Mesenchymal stem cell (in vitro differentiated cells and primary cell): Measurements from ENCODE around the gene RNF7.
A peak's percentile ranks its signal among the peaks of the same experiment; 100 is the strongest.

Source experiments
- DNase-seq: peaks from one replicate; pipeline ENCODE4 v3.0.0-alpha.2; 2013
- H2AFZ ChIP-seq: one replicate; pipeline ENCODE4 v1.6.1; 2013; ENCODE audit warnings: low read depth, mild to moderate bottlenecking, control low read depth, inconsistent platforms, low read length, moderate library complexity
- H2AK5ac ChIP-seq: 2 replicates; pipeline ENCODE4 v1.6.1; 2013; ENCODE audit warnings: low read length, moderate library complexity, mild to moderate bottlenecking, inconsistent platforms; ENCODE audit not compliant: severe bottlenecking
- H2BK120ac ChIP-seq: one replicate; pipeline ENCODE4 v1.6.1; 2013; ENCODE audit warnings: low read depth, mild to moderate bottlenecking, inconsistent platforms, low read length, moderate library complexity
- H2BK12ac ChIP-seq, 2 experiments: one replicate each; pipeline ENCODE4 v1.6.1; 2013; ENCODE audit warnings: inconsistent platforms in 2 of 2, low read length in 2 of 2, mild to moderate bottlenecking in 2 of 2, moderate library complexity in 2 of 2, control low read depth in 1 of 2
- H2BK15ac ChIP-seq: one replicate; pipeline ENCODE4 v1.6.1; 2013; ENCODE audit warnings: mild to moderate bottlenecking, low read depth, inconsistent platforms; ENCODE audit not compliant: poor library complexity, severe bottlenecking
- H2BK5ac ChIP-seq: 2 replicates; pipeline ENCODE4 v1.6.1; 2013; ENCODE audit warnings: low read depth, mild to moderate bottlenecking, low read length, control low read depth, inconsistent platforms; ENCODE audit not compliant: poor library complexity, severe bottlenecking
- H3K14ac ChIP-seq, 2 experiments: one replicate each; pipeline ENCODE4 v1.6.1; 2013; ENCODE audit warnings: inconsistent platforms in 2 of 2, low read length in 2 of 2, control low read depth in 1 of 2, mild to moderate bottlenecking in 1 of 2, moderate library complexity in 1 of 2
- H3K18ac ChIP-seq, 2 experiments: one replicate each; pipeline ENCODE4 v1.6.1; 2013; ENCODE audit warnings: inconsistent platforms in 2 of 2, low read length in 2 of 2, control low read depth in 1 of 2, low read depth in 1 of 2, mild to moderate bottlenecking in 1 of 2
- H3K23ac ChIP-seq, 2 experiments: one replicate each; pipeline ENCODE4 v1.6.1; 2013; ENCODE audit warnings: inconsistent platforms in 2 of 2, low read length in 2 of 2, mild to moderate bottlenecking in 2 of 2, moderate library complexity in 2 of 2, control low read depth in 1 of 2
- H3K27ac ChIP-seq: 2 replicates; pipeline ENCODE4 v1.5.1; 2013; ENCODE audit warnings: mild to moderate bottlenecking, moderate library complexity, low read length, control low read depth, inconsistent platforms; ENCODE audit not compliant: poor library complexity, severe bottlenecking
- H3K27me3 ChIP-seq, 2 experiments: 2 replicates each; pipeline versions ENCODE4 v1.6.1 to v1.7.0; 2013; ENCODE audit warnings: low read length in 2 of 2, mild to moderate bottlenecking in 2 of 2, moderate library complexity in 2 of 2, control low read depth in 1 of 2, inconsistent platforms in 1 of 2; ENCODE audit not compliant: control insufficient read depth in 1 of 2, insufficient read depth in 1 of 2
- H3K36me3 ChIP-seq, 2 experiments: 2 replicates each; pipeline versions ENCODE4 v1.6.1 to v1.7.0; 2013; ENCODE audit warnings: low read length in 2 of 2, control low read depth in 1 of 2, inconsistent platforms in 1 of 2, low read depth in 1 of 2, mild to moderate bottlenecking in 1 of 2; ENCODE audit not compliant: insufficient read depth in 2 of 2, control insufficient read depth in 1 of 2
- H3K4ac ChIP-seq, 2 experiments: one replicate each; pipeline ENCODE4 v1.6.1; 2013; ENCODE audit warnings: inconsistent platforms in 2 of 2, low read length in 2 of 2, mild to moderate bottlenecking in 2 of 2, moderate library complexity in 2 of 2, control low read depth in 1 of 2, low read depth in 1 of 2
- H3K4me1 ChIP-seq: 2 replicates; pipeline ENCODE4 v1.6.1; 2013; ENCODE audit warnings: low read depth, low read length, control low read depth; ENCODE audit not compliant: control insufficient read depth, insufficient read depth
- H3K4me2 ChIP-seq: 2 replicates; pipeline ENCODE4 v1.6.1; 2013; ENCODE audit warnings: low read length, mild to moderate bottlenecking, inconsistent platforms; ENCODE audit not compliant: poor library complexity, severe bottlenecking
- H3K4me3 ChIP-seq, 2 experiments: 2 replicates each; pipeline versions ENCODE4 v1.5.1 to v1.7.0; 2013; ENCODE audit warnings: low read length in 2 of 2, mild to moderate bottlenecking in 2 of 2, control low read depth in 1 of 2, low read depth in 1 of 2; ENCODE audit not compliant: insufficient read depth in 1 of 2
- H3K79me1 ChIP-seq: replicated peaks from 2 replicates; pipeline ENCODE4 v1.6.1; 2013; ENCODE audit warnings: mild to moderate bottlenecking, control low read depth, low read length, inconsistent platforms; ENCODE audit not compliant: poor library complexity, severe bottlenecking
- H3K9ac ChIP-seq: 2 replicates; pipeline ENCODE4 v1.7.0; 2013; ENCODE audit warnings: mild to moderate bottlenecking, low read length, moderate library complexity
- H3K9me3 ChIP-seq: 2 replicates; pipeline ENCODE4 v1.7.0; 2013; ENCODE audit warnings: mild to moderate bottlenecking, low read length; ENCODE audit not compliant: control insufficient read depth
- H4K8ac ChIP-seq: one replicate; pipeline ENCODE4 v1.6.1; 2013; ENCODE audit warnings: inconsistent platforms, mild to moderate bottlenecking, low read length, moderate library complexity
- H4K91ac ChIP-seq: one replicate; pipeline ENCODE4 v1.6.1; 2013; ENCODE audit warnings: mild to moderate bottlenecking, low read length, inconsistent platforms
- WGBS: methylation state at CpG from one replicate; pipeline ENCODE4 v1.1.7; 2013; ENCODE audit warnings: mixed read lengths; 5-methylcytosine and 5-hydroxymethylcytosine counted together

The RNF7 gene

DNA sequence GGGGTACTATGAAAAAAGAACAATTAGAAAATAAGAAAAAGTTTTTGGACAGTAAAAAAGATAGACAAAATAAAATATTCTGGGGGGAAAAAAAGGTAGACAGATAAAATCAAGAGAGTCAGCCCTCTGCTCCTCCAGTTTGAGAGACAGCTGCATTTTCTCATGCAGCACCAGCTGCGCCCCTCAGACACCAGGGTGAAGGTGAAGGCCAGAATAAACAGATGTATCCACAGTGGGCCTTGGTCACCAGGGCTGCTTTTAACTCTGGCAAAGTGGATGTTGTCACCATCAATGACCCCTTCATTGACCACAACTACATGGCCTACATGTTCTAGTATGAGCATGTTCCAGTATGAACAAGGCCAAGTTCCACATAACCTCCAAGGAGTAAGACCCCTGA, 13.9 kb upstream of the RNF7 start:
- Histone ChIP-seq H4K91ac (no peak overlapping the region), H3K36me3 (no peaks in the 10 kb centered on the region), H3K27ac (no peak overlapping the region), H3K4me2 (no peak overlapping the region), H3K14ac (peak overlapping the region in 1 of 2 experiments; percentile 36), H2BK15ac (no peak overlapping the region), H3K4ac (no peak overlapping the region), H4K8ac (no peak overlapping the region), H2BK120ac (no peak overlapping the region), H3K9ac (no peak overlapping the region), H3K9me3 (no peaks in the 10 kb centered on the region), H2BK5ac (no peak overlapping the region), H3K4me1 (no peaks in the 10 kb centered on the region), H2BK12ac (no peak overlapping the region), H3K18ac (no peak overlapping the region), H3K23ac (no peak overlapping the region), H2AK5ac (no peak overlapping the region), H3K79me1 (no peaks in the 10 kb centered on the region), H2AFZ (no peak overlapping the region), H3K4me3 (no peak overlapping the region), H3K27me3 (no peaks in the 10 kb centered on the region)
- 94% methylated on average over 1 of the region's 1 CpG for WGBS
- no peak for DNase-seq

DNA sequence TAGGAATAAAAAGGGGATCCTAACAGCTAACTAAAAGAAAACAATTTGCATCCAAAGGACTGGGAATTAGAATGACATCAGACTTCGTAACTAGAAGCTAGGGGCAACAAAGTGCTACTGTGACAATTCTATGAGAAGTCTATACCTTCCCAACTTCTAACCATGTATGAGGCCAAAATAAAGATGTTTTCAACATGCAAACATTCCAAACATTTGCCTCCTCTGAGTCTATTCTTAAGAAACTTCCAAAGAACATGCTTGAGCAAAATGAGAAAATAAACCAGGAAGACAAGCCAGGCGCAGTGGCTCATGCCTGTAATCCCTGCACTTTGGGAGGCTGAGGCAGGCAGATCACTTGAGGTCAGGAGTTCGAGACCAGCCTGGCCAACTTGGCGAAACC, 13.1 kb upstream of the RNF7 start:
- Histone ChIP-seq H3K79me1 (no peaks in the 10 kb centered on the region), H2AFZ (no peak overlapping the region), H2AK5ac (no peak overlapping the region), H2BK12ac (no peak overlapping the region), H3K18ac (no peak overlapping the region), H3K36me3 (no peaks in the 10 kb centered on the region), H3K27me3 (no peaks in the 10 kb centered on the region), H2BK5ac (no peak overlapping the region), H3K9me3 (no peaks in the 10 kb centered on the region), H3K4ac (no peak overlapping the region), H3K9ac (no peak overlapping the region), H3K14ac (no peak overlapping the region), H3K4me1 (no peaks in the 10 kb centered on the region), H4K8ac (no peak overlapping the region), H4K91ac (no peak overlapping the region), H3K4me3 (no peak overlapping the region), H3K23ac (no peak overlapping the region), H2BK120ac (no peak overlapping the region), H2BK15ac (no peak overlapping the region), H3K4me2 (no peak overlapping the region), H3K27ac (no peak overlapping the region)
- 93% methylated on average over 4 of the region's 4 CpGs for WGBS
- DNase-seq, result no peak

DNA sequence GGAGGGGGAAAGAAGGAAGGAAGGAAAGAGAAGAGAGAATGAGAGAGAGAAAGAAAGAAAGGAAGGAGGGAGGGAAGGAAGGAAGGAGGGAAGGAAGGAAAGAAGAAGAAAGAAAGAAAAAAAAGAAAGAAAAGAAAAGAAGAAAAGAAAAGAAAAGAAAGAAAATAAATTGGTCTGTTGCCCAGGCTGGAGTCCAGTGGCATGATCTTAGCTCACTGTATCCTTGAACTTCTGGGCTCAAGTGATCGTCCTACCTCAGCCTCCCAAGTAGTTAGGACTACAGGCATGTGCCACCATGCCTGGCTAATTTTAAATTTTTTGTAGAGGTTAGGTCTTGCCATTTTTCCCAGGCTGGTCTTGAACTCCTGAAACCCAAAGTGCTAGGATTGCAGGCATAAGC, 11.6 kb upstream of the RNF7 start:
- Histone ChIP-seq H4K91ac (no peak overlapping the region), H3K36me3 (no peaks in the 10 kb centered on the region), H3K4me1 (no peaks in the 10 kb centered on the region), H2BK15ac (no peak overlapping the region), H3K4ac (no peak overlapping the region), H2AFZ (no peak overlapping the region), H2BK12ac (no peak overlapping the region), H3K4me3 (no peak overlapping the region), H3K9me3 (no peaks in the 10 kb centered on the region), H3K27ac (no peak overlapping the region), H3K27me3 (no peaks in the 10 kb centered on the region), H3K14ac (no peak overlapping the region), H2BK5ac (no peak overlapping the region), H3K9ac (no peak overlapping the region), H3K18ac (no peak overlapping the region), H3K23ac (no peak overlapping the region), H2BK120ac (no peak overlapping the region), H4K8ac (no peak overlapping the region), H2AK5ac (no peak overlapping the region), H3K79me1 (no peaks in the 10 kb centered on the region), H3K4me2 (no peak overlapping the region)
- DNase-seq, result no peak
- WGBS, result 100% methylated on average over 1 of the region's 1 CpG

DNA sequence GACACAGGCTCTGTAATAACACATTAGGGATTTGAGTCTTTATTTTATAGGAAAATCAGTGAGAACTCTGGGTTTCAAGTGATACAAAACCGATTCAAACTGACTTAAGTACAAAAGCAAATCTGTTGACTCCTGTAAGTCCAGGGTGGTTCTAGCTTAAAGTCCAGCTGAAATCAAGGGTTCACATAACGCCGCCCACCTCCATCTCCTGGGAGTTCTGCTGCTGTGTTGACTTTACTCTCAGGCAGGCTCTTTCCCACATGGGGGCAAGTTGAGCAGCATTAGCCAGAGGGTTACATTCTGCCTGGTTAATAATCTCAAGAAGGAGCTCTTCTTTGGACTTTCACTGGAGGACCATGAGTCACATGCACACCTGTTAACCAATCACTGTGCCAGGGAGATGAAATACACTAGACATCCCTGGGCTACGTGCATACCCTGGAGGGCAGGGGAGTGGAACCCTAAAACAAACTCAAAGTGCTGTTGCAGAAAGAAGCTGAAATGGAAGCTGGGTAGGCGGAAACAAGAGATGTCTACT, 9.7 kb upstream of the RNF7 start:
- Histone ChIP-seq H3K4ac (no peak overlapping the region), H2AFZ (no peak overlapping the region), H2AK5ac (no peak overlapping the region), H3K27me3 (no peaks in the 10 kb centered on the region), H4K91ac (no peak overlapping the region), H3K36me3 (no peaks in the 10 kb centered on the region), H3K18ac (no peak overlapping the region), H3K4me1 (no peaks in the 10 kb centered on the region), H3K4me3 (no peak overlapping the region), H3K27ac (no peak overlapping the region), H2BK5ac (no peak overlapping the region), H2BK15ac (no peak overlapping the region), H4K8ac (no peak overlapping the region), H3K23ac (no peak overlapping the region), H2BK12ac (no peak overlapping the region), H3K9ac (no peak overlapping the region), H3K4me2 (no peak overlapping the region), H3K14ac (peak overlapping the region in 1 of 2 experiments; percentile 66), H2BK120ac (no peak overlapping the region), H3K9me3 (no peaks in the 10 kb centered on the region), H3K79me1 (no peaks in the 10 kb centered on the region)
- 88% methylated on average over 5 of the region's 5 CpGs for WGBS
- DNase-seq, result no peak
